ENCODE measurements around the gene HNMT.

GRCh38 chr2:138010890-138011289, 46.6 kb downstream of the HNMT start:
- TF ChIP-seq CTCF (IDR thresholded peaks at IDR 0.05; ENCODE audit: insufficient read depth, low read length, poor library complexity, severe bottlenecking), result no peak
- no peak for TF ChIP-seq EZH2phosphoT487 (conservative IDR thresholded peaks at IDR 0.05; ENCODE audit: low read length)
